Vagina (tissue), 2 donors: ENCODE results near the gene ZGPAT. TPM values are rescaled to one million over a fixed set of nuclear protein-coding genes. Genes with fewer than 3 reads are reported as not detected.

ENCODE experiments used
- DNase-seq, 2 donors: peaks; one replicate each; pipeline ENCODE4 v3.0.0-alpha.2; 2017; ENCODE audit errors: extremely low spot score in 2 of 2
- H3K27ac ChIP-seq: fragments of 200-600 bp; sonication (generic); one replicate; pipeline ENCODE4 v1.5.1; 2019
- H3K27me3 ChIP-seq: fragments of 200-600 bp; sonication (generic); one replicate; pipeline ENCODE4 v1.5.1; 2019
- H3K36me3 ChIP-seq, 2 donors: fragments of 200-600 bp; sonication (generic); one replicate each; pipeline ENCODE4 v1.5.1; 2017 to 2019
- H3K4me1 ChIP-seq: fragments of 200-600 bp; sonication (generic); one replicate; pipeline ENCODE4 v1.5.1; 2019
- H3K4me3 ChIP-seq, 2 donors: fragments of 200-600 bp; sonication (generic); 1 replicate in 1 of 2; 2 replicates in 1 of 2; pipeline ENCODE4 v1.5.1; 2016 to 2019
- H3K9me3 ChIP-seq: fragments of 200-600 bp; sonication (generic); one replicate; pipeline ENCODE4 v1.5.1; 2019
- CTCF ChIP-seq, 3 experiments: fragments of 450-650 bp in 2 of 3; fragments of 200-600 bp in 1 of 3; sonication (generic) in 1 of 3; IDR thresholded peaks; one replicate each; pipeline ENCODE4 v1.5.1; 2017 to 2019; ENCODE audit warnings: antibody characterized with exemption in 3 of 3, mild to moderate bottlenecking in 2 of 3, moderate library complexity in 2 of 3
- POLR2A ChIP-seq, 2 donors: fragments of 450-650 bp; IDR thresholded peaks; one replicate each; pipeline ENCODE4 v1.6.1; 2017; ENCODE audit warnings: antibody characterized with exemption in 2 of 2, mild to moderate bottlenecking in 2 of 2, moderate library complexity in 2 of 2
- POLR2AphosphoS5 ChIP-seq, 2 donors: sonication (generic); formaldehyde crosslinking; IDR thresholded peaks; one replicate each; pipeline ENCODE4 v1.9.0; 2017; ENCODE audit warnings: antibody characterized with exemption in 2 of 2, mild to moderate bottlenecking in 2 of 2, low read depth in 1 of 2; ENCODE audit not compliant: insufficient read depth in 1 of 2
- intact Hi-C: fragments of 100-400 bp; cut with DNase I; formaldehyde crosslinking; loops from one replicate; pipeline ENCODE4 v1.15.1; 2023
- small RNA-seq: library from RNA; depleted of rRNA; stranded (forward); fragments of <200 nt; gene quantifications from one replicate; pipeline ENCODE3, GENCODE V24; 2016
- total RNA-seq: library from RNA; depleted of rRNA; stranded (reverse); fragments of >200 nt; gene quantifications from one replicate; pipeline ENCODE4 v1.2.3, GENCODE V29; 2016

The ZGPAT gene
- total RNA-seq, 1 donor from 2014 or later, result 30.4 TPM

GRCh38 chr20:63785691-63786131 lies 77.9 kb downstream of the ZGPAT start:
- Histone ChIP-seq H3K27ac (no peak overlapping the region), H3K36me3 (peaks cover 0 to 5% of the 10 kb centered on the region in 2 donors), H3K4me3 (no peak overlapping the region), H3K4me1 (no peaks in the 10 kb centered on the region), H3K9me3 (no peaks in the 10 kb centered on the region), H3K27me3 (no peaks in the 10 kb centered on the region)
- intact Hi-C loops, result no loop called here
- TF ChIP-seq POLR2A (IDR thresholded peaks at IDR 0.05), result no peak
- no peak for TF ChIP-seq CTCF (IDR thresholded peaks at IDR 0.05)
- no peak for TF ChIP-seq POLR2AphosphoS5 (IDR thresholded peaks at IDR 0.05; ENCODE audit: insufficient read depth in 1 of 2, low read depth in 1 of 2)
- no peak for DNase-seq

Small RNA genes lying within 50 kb of the gene (small RNA-seq; reads per million reads assigned to genes)
- gene LIME1 (not detected), gene TNFRSF6B (not detected)

Other genes starting within 250 kb of the ZGPAT start
- gene KCNQ2, start 235.4 kb upstream of the ZGPAT start, total RNA-seq, result 1.2 TPM
- 9.8 TPM for gene EEF1A2, start 209.0 kb upstream of the ZGPAT start, total RNA-seq
- gene PPDPF, start 187.3 kb upstream of the ZGPAT start, total RNA-seq, result 198 TPM
- 25.8 TPM for gene PTK6, start 170.7 kb upstream of the ZGPAT start, total RNA-seq
- not detected for gene SRMS, start 160.3 kb upstream of the ZGPAT start, total RNA-seq
- gene FNDC11, start 153.9 kb upstream of the ZGPAT start, total RNA-seq, result not detected
- 31.4 TPM for gene HELZ2, start 133.8 kb upstream of the ZGPAT start, total RNA-seq
- 11.3 TPM for gene GMEB2, start 80.9 kb upstream of the ZGPAT start, total RNA-seq
- gene STMN3, start 54.6 kb upstream of the ZGPAT start, total RNA-seq, result 14.7 TPM
- 17.7 TPM for gene RTEL1, start 49.7 kb upstream of the ZGPAT start, total RNA-seq
- gene TNFRSF6B, start 11.4 kb upstream of the ZGPAT start, total RNA-seq, result 16.7 TPM
- 30.9 TPM for gene ARFRP1, start 63 bp upstream of the ZGPAT start, total RNA-seq
- 32.4 TPM for gene LIME1, start 28.6 kb downstream of the ZGPAT start, total RNA-seq
- gene SLC2A4RG, start 31.7 kb downstream of the ZGPAT start, total RNA-seq, result 33.1 TPM
- gene ZBTB46, start 123.2 kb downstream of the ZGPAT start, total RNA-seq, result 7.4 TPM
- not detected for gene ABHD16B, start 153.5 kb downstream of the ZGPAT start, total RNA-seq
- 90.1 TPM for gene TPD52L2, start 157.2 kb downstream of the ZGPAT start, total RNA-seq
- 25.8 TPM for gene DNAJC5, start 187.1 kb downstream of the ZGPAT start, total RNA-seq
- 50.1 TPM for gene UCKL1, start 248.4 kb downstream of the ZGPAT start, total RNA-seq